A673 (cell line): Measurements from ENCODE around the gene HS1BP3. TPM values are rescaled to one million over a fixed set of nuclear protein-coding genes. Genes with fewer than 3 reads are reported as not detected.

ENCODE experiments used
- BruUV-seq: library from RNA; stranded (reverse); fragments of 400-500 nt; replicated peaks from 2 replicates; lab custom pipeline; 2021; lab: Mats Ljungman, UMichigan
- CTCF ChIA-PET: fragments of 300-600 bp; sonication (Branson Sonifier 250); formaldehyde crosslinking; loops from one replicate; lab custom pipeline; 2022; ENCODE audit warnings: antibody characterized with exemption; lab: Charles Lee
- POLR2A ChIA-PET: fragments of 300-600 bp; sonication (Branson Sonifier 250); formaldehyde crosslinking; loops from one replicate; lab custom pipeline; 2022; ENCODE audit warnings: antibody characterized with exemption; ENCODE audit not compliant: low non-redundant PET; lab: Charles Lee
- DNase-seq: peaks from one replicate; pipeline ENCODE4 v3.0.0-alpha.2; 2015; ENCODE audit warnings: low spot score
- H3K27ac ChIP-seq: fragments of 200-600 bp; sonication (generic); 2 replicates; pipeline ENCODE4 v1.5.1; 2016; ENCODE audit warnings: mixed run types, low read depth, mild to moderate bottlenecking, mixed read lengths, antibody characterized with exemption, low read length; ENCODE audit not compliant: poor library complexity, severe bottlenecking
- H3K27me3 ChIP-seq: fragments of 200-600 bp; sonication (generic); replicated peaks from 2 replicates; pipeline ENCODE4 v1.6.1; 2017; ENCODE audit warnings: mixed run types, low read depth, mild to moderate bottlenecking, mixed read lengths, antibody characterized with exemption, low read length; ENCODE audit not compliant: insufficient read depth, poor library complexity
- H3K36me3 ChIP-seq: fragments of 200-600 bp; sonication (generic); 2 replicates; pipeline ENCODE4 v1.6.1; 2016; ENCODE audit warnings: mixed run types, mild to moderate bottlenecking, mixed read lengths, antibody characterized with exemption, low read length; ENCODE audit not compliant: insufficient read depth, poor library complexity, severe bottlenecking
- H3K4me1 ChIP-seq: fragments of 200-600 bp; sonication (generic); 2 replicates; pipeline ENCODE4 v1.6.1; 2017; ENCODE audit warnings: mixed run types, mild to moderate bottlenecking, mixed read lengths, antibody characterized with exemption, low read length; ENCODE audit not compliant: insufficient read depth, poor library complexity, severe bottlenecking
- H3K4me3 ChIP-seq: fragments of 200-600 bp; sonication (generic); 2 replicates; pipeline ENCODE4 v1.5.1; 2016; ENCODE audit warnings: low read depth, mixed run types, mild to moderate bottlenecking, mixed read lengths, low read length; ENCODE audit not compliant: poor library complexity, severe bottlenecking
- H3K9me3 ChIP-seq: fragments of 200-600 bp; sonication (generic); 2 replicates; pipeline ENCODE4 v1.6.1; 2016; ENCODE audit warnings: mixed run types, low read depth, mild to moderate bottlenecking, mixed read lengths, antibody characterized with exemption, low read length; ENCODE audit not compliant: poor library complexity, severe bottlenecking
- CTCF ChIP-seq: fragments of 300-800, 200-600 bp; sonication (generic); conservative IDR thresholded peaks from 2 replicates; pipeline ENCODE4 v1.5.1; 2017; ENCODE audit warnings: low read depth, mild to moderate bottlenecking, antibody characterized with exemption, low read length, moderate library complexity, mixed read lengths
- EZH2 ChIP-seq: fragments of 200-600 bp; sonication (generic); IDR thresholded peaks from 2 replicates; pipeline ENCODE4 v1.6.1; 2017; ENCODE audit warnings: borderline replicate concordance, low read depth, mild to moderate bottlenecking, mixed read lengths, antibody characterized with exemption, low read length; ENCODE audit not compliant: poor library complexity, severe bottlenecking
- intact Hi-C: fragments of 100-400 bp; cut with micrococcal nuclease; formaldehyde crosslinking; loops from one replicate; pipeline ENCODE4 v1.10.0; 2022; ENCODE audit not compliant: unreplicated experiment
- total RNA-seq: library from RNA; stranded (reverse); gene quantifications from 2 replicates; pipeline ENCODE4 v1.2.3, GENCODE V29; 2021

Gene HS1BP3
- total RNA-seq, 1 experiment from 2014 or later: 12.6 TPM

- no peaks in the 10 kb centered on the region for H3K9me3 ChIP-seq
- intact Hi-C loops: no loop called here
- ChIA-PET POLR2A (interaction anchor here (0.6 kb wide), 1 partner anchor 90 kb away, joined by 3 read pairs; no protein-coding TSS in a partner anchor), CTCF (no interaction called here)
- no peak overlapping the region for H3K4me3 ChIP-seq
- no TSS peak for BruUV-seq
- H3K36me3 ChIP-seq: no peaks in the 10 kb centered on the region
- H3K27ac ChIP-seq: no peak overlapping the region
- H3K4me1 ChIP-seq: no peaks in the 10 kb centered on the region
- DNase-seq: no peak
- TF ChIP-seq CTCF (no peak), EZH2 (no peak)
- no peaks in the 10 kb centered on the region for H3K27me3 ChIP-seq
Observed at GRCh38 chr2:20616341-20616871, 34.5 kb downstream of the HS1BP3 start.

GRCh38 chr2:20615466-20616241, 35.2 kb downstream of the HS1BP3 start:
- intact Hi-C loops: no loop called here
- TF ChIP-seq CTCF (no peak), EZH2 (no peak)
- POLR2A ChIA-PET: interaction anchor here (0.6 kb wide), 1 partner anchor 91 kb away, joined by 3 read pairs; no protein-coding TSS in a partner anchor

GRCh38 chr2:20615068-20615465, 35.8 kb downstream of the HS1BP3 start:
- no TSS peak for BruUV-seq
- intact Hi-C loops: no loop called here
- Histone ChIP-seq H3K4me1 (no peaks in the 10 kb centered on the region), H3K27ac (no peak overlapping the region), H3K4me3 (no peak overlapping the region), H3K9me3 (no peaks in the 10 kb centered on the region), H3K27me3 (no peaks in the 10 kb centered on the region), H3K36me3 (no peaks in the 10 kb centered on the region)
- POLR2A ChIA-PET: no interaction called here
- no peak for DNase-seq
- TF ChIP-seq EZH2 (no peak), CTCF (no peak)
- CTCF ChIA-PET: no interaction called here

More at GRCh38 chr2:20615466-20616241, 35.2 kb downstream of the HS1BP3 start:
- H3K27ac ChIP-seq: no peak overlapping the region
- H3K4me3 ChIP-seq: no peak overlapping the region
- no TSS peak for BruUV-seq
- no peaks in the 10 kb centered on the region for H3K27me3 ChIP-seq
- H3K36me3 ChIP-seq: no peaks in the 10 kb centered on the region
- CTCF ChIA-PET: no interaction called here
- no peaks in the 10 kb centered on the region for H3K9me3 ChIP-seq
- H3K4me1 ChIP-seq: no peaks in the 10 kb centered on the region
- DNase-seq: no peak
